Measurements from ENCODE around the gene FUT9. TPM values are rescaled to one million over a fixed set of nuclear protein-coding genes. Genes with fewer than 3 reads are reported as not detected.

Gene FUT9
- total RNA-seq, 1 donor from 2014 or later, result not detected

- Mint-ChIP-seq H3K27me3 (no peaks in the 10 kb centered on the region), H3K27ac (no peak overlapping the region), H3K4me1 (no peaks in the 10 kb centered on the region), H3K9me3 (peaks cover 8% of the 10 kb centered on the region), H3K36me3 (ENCODE audit: low read depth) (no peaks in the 10 kb centered on the region), H3K4me3 (no peak overlapping the region)
- DNase-seq, result no peak
- ChIA-PET POLR2A (no interaction called here), CTCF (no interaction called here)
- ATAC-seq (ENCODE audit: low read depth), result no peak
- intact Hi-C loops (cut with micrococcal nuclease), result no loop called here
- TF ChIP-seq CTCF (IDR thresholded peaks at IDR 0.05), result no peak
Measured at GRCh38 chr6:96138406-96138805, 122.6 kb downstream of the FUT9 start.

DNA sequence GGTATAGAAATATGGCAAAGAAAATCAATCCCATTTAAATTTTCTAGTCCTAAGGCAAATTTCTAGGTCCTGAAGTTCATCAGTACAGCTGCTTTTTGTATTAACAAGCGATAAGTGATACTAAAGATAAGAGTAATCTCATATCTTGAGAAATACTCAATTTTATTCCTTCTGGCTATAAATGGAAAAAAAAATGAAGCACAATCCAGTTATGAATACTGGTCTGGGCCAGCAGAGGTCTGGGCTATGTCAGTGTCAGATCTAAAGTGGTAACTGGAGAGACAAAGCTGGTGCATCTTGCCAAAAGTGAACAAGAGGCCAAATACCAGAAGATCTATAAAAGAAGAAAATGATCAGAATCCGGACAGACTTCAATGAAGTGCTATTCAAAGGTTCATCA lies 126.4 kb downstream of the FUT9 start:
- ChIA-PET POLR2A (no interaction called here), CTCF (no interaction called here)
- Mint-ChIP-seq H3K36me3 (ENCODE audit: low read depth) (no peaks in the 10 kb centered on the region), H3K4me3 (no peak overlapping the region), H3K4me1 (no peaks in the 10 kb centered on the region), H3K9me3 (peaks cover 7% of the 10 kb centered on the region), H3K27ac (no peak overlapping the region), H3K27me3 (no peaks in the 10 kb centered on the region)
- ATAC-seq (ENCODE audit: low read depth), result no peak
- intact Hi-C loops (cut with micrococcal nuclease), result no loop called here
- no peak for DNase-seq
- no peak for TF ChIP-seq CTCF (IDR thresholded peaks at IDR 0.05)

DNA sequence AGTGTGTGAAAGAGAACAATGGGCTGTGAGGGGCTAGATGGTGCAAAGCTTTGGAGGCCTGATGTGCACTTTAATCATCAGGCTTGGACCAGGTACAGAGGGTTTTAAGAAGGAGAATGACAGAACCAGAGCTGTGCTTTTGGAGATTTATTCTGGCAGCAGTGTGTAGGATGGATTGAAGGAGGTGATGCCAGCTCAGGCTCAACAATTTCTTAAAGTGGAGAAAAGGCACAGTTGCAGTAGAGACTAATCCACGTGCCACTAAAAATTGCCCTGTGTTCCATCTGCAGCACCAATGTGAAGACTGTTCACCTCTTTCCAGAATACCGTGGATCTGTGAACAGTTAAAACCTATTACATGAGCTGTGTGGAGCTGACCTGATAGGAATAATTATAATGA lies 134.7 kb downstream of the FUT9 start:
- H3K9me3 Mint-ChIP-seq, result no peaks in the 10 kb centered on the region
- POLR2A ChIA-PET, result no interaction called here
- intact Hi-C loops (cut with micrococcal nuclease), result no loop called here
- DNase-seq (no peak), ATAC-seq (ENCODE audit: low read depth) (no peak)
- no peak overlapping the region for H3K4me3 Mint-ChIP-seq
- H3K27ac Mint-ChIP-seq, result no peak overlapping the region
- CTCF ChIA-PET, result interaction anchor here (0.6 kb wide), 1 partner anchor 671 kb away, joined by 4 read pairs; no protein-coding TSS in a partner anchor
- no peak for TF ChIP-seq CTCF (IDR thresholded peaks at IDR 0.05)
- H3K36me3 Mint-ChIP-seq (ENCODE audit: low read depth), result no peaks in the 10 kb centered on the region
- no peaks in the 10 kb centered on the region for H3K27me3 Mint-ChIP-seq
- no peaks in the 10 kb centered on the region for H3K4me1 Mint-ChIP-seq

DNA sequence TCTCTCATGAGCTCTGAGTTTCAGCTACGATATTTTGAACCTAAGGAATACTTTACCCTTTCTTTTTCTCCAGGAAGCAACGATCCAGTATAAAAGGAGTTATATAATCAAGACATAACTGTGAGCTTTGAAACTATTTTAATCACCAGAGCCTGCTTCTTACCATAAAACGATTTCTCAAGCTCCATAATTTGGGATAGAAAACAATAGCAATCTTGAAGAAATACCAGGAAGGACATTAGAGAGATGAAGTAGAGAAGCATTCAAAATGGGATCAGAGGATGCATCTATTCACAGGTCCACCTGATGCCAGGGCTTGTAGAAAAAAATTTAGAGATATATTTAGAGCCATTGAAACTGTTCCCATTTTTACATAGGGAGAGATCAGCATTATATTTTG lies 135.9 kb downstream of the FUT9 start:
- no peaks in the 10 kb centered on the region for H3K36me3 Mint-ChIP-seq (ENCODE audit: low read depth)
- no peak for ATAC-seq (ENCODE audit: low read depth)
- H3K9me3 Mint-ChIP-seq, result no peaks in the 10 kb centered on the region
- intact Hi-C loops (cut with micrococcal nuclease), result no loop called here
- no peak for TF ChIP-seq CTCF (IDR thresholded peaks at IDR 0.05)
- H3K4me3 Mint-ChIP-seq, result no peak overlapping the region
- CTCF ChIA-PET, result no interaction called here
- no peaks in the 10 kb centered on the region for H3K4me1 Mint-ChIP-seq
- no peak for DNase-seq
- POLR2A ChIA-PET, result no interaction called here
- no peak overlapping the region for H3K27ac Mint-ChIP-seq
- H3K27me3 Mint-ChIP-seq, result no peaks in the 10 kb centered on the region

DNA sequence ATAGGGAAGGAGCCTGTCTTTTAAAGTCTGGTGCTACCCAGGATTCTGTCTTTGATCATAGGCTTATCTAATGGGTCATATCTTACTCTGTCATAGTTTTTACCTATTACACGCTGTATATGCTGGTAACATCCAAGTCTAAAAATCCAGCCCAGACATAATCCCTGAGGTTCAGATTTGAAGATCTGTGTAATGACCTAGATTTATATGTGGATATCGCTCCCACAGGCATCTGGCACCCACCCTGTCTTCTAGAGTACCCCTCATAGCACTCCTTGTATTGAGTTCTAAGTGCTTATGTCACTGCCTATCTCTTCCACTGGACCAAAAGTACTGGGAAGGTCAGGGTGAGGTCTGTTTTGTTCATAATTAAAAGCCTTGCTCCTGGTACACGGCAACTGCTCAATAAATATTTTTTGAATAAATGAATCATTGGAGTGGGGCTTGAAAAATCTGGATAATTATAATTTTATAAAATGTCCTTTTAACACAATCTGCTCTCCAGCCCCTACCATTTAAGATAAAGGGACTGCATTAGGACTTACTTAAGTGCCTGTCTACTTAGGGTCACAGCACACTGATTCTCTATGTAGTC lies 136.4 kb downstream of the FUT9 start:
- ATAC-seq (ENCODE audit: low read depth) (no peak), DNase-seq (no peak)
- Mint-ChIP-seq H3K4me3 (no peak overlapping the region), H3K27me3 (no peaks in the 10 kb centered on the region), H3K27ac (no peak overlapping the region), H3K36me3 (ENCODE audit: low read depth) (no peaks in the 10 kb centered on the region), H3K9me3 (no peaks in the 10 kb centered on the region), H3K4me1 (no peaks in the 10 kb centered on the region)
- CTCF ChIA-PET, result no interaction called here
- intact Hi-C loops (cut with micrococcal nuclease), result no loop called here
- no peak for TF ChIP-seq CTCF (IDR thresholded peaks at IDR 0.05)
- POLR2A ChIA-PET, result no interaction called here

All from activated B cell treated with CpG ODN at 0.5 μM for 24 hours (primary cell).